Activated CD8-positive, alpha-beta T cell treated with anti-CD3 and anti-CD28 coated beads for 36 hours (primary cell): Measurements from ENCODE around the gene CORO2A. TPM values are rescaled to one million over a fixed set of nuclear protein-coding genes. Genes with fewer than 3 reads are reported as not detected.
"Not testable (repeated sequence)": the region's sequence is repeated elsewhere in the genome, so short reads cannot be mapped to it uniquely, and the experiment has no call there.

Experiments used
- ATAC-seq: fragments of 200-7000 bp; cut with Tn5 transposase; one replicate; pipeline ENCODE4 v1.10.0; 2021; ENCODE audit warnings: mild to moderate bottlenecking, moderate library complexity
- CTCF ChIA-PET: fragments of 350-600 bp; sonication (Branson Sonifier 250); formaldehyde crosslinking; loops from one replicate; lab custom pipeline; 2021; ENCODE audit warnings: antibody characterized with exemption; lab: Charles Lee
- POLR2A ChIA-PET: fragments of 350-600 bp; sonication (Branson Sonifier 250); formaldehyde crosslinking; loops from one replicate; lab custom pipeline; 2021; ENCODE audit warnings: antibody characterized with exemption; lab: Charles Lee
- DNase-seq: peaks from one replicate; pipeline ENCODE4 v3.0.0-alpha.2; 2020
- H3K27ac Mint-ChIP-seq: one replicate; pipeline ENCODE4 v1.8.0; 2021; ENCODE audit warnings: mild to moderate bottlenecking, mixed read lengths
- H3K27me3 Mint-ChIP-seq: one replicate; pipeline ENCODE4 v1.8.0; 2021; ENCODE audit warnings: mixed read lengths
- H3K36me3 Mint-ChIP-seq: one replicate; pipeline ENCODE4 v1.8.0; 2021; ENCODE audit warnings: low read depth, mixed read lengths
- H3K4me1 Mint-ChIP-seq: one replicate; pipeline ENCODE4 v1.8.0; 2021; ENCODE audit warnings: low read depth, mixed read lengths
- H3K4me3 Mint-ChIP-seq: one replicate; pipeline ENCODE4 v1.8.0; 2021; ENCODE audit warnings: mild to moderate bottlenecking, moderate library complexity, mixed read lengths
- H3K9me3 Mint-ChIP-seq: one replicate; pipeline ENCODE4 v1.8.0; 2021; ENCODE audit warnings: mixed read lengths
- intact Hi-C: fragments of 100-400 bp; cut with micrococcal nuclease; formaldehyde crosslinking; loops from one replicate; pipeline ENCODE4 v1.10.0; 2022
- total RNA-seq, 2 experiments: library from RNA; stranded (reverse); gene quantifications; one replicate each; pipeline ENCODE4 v1.2.3, GENCODE V29; 2021
- TF ChIP-seq, protein P1 (sequence below): fragments of 200-600 bp; IDR thresholded peaks from one replicate; pipeline ENCODE4 v1.8.0; 2022; ENCODE audit warnings: antibody characterized with exemption, mild to moderate bottlenecking

Gene CORO2A
- total RNA-seq, 2 experiments from 2014 or later: 12.2 to 13.4 TPM

DNA sequence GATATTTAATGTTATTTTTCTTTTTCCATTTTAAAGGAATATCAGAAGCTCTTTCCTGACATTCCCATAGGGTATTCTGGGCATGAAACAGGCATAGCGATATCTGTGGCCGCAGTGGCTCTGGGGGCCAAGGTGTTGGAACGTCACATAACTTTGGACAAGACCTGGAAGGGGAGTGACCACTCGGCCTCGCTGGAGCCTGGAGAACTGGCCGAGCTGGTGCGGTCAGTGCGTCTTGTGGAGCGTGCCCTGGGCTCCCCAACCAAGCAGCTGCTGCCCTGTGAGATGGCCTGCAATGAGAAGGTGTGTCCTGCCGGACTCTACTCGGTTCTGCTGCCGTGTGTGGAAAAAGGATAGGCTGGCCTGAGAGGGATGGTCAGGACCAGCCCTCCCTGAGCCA is 111.7 kb downstream of the CORO2A start:
- ChIA-PET CTCF (no interaction called here), POLR2A (interaction anchor here (0.8 to 1.5 kb wide), 3 partner anchors 17 to 27 kb away, joined by 3 to 6 read pairs (median 5); no protein-coding TSS in a partner anchor)
- H3K4me1 Mint-ChIP-seq: peaks cover 42% of the 10 kb centered on the region
- H3K27me3 Mint-ChIP-seq: no peaks in the 10 kb centered on the region
- peaks cover 56% of the 10 kb centered on the region for H3K36me3 Mint-ChIP-seq
- intact Hi-C loops: no loop called here
- TF ChIP-seq, protein P1, sequence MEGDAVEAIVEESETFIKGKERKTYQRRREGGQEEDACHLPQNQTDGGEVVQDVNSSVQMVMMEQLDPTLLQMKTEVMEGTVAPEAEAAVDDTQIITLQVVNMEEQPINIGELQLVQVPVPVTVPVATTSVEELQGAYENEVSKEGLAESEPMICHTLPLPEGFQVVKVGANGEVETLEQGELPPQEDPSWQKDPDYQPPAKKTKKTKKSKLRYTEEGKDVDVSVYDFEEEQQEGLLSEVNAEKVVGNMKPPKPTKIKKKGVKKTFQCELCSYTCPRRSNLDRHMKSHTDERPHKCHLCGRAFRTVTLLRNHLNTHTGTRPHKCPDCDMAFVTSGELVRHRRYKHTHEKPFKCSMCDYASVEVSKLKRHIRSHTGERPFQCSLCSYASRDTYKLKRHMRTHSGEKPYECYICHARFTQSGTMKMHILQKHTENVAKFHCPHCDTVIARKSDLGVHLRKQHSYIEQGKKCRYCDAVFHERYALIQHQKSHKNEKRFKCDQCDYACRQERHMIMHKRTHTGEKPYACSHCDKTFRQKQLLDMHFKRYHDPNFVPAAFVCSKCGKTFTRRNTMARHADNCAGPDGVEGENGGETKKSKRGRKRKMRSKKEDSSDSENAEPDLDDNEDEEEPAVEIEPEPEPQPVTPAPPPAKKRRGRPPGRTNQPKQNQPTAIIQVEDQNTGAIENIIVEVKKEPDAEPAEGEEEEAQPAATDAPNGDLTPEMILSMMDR: no peak
- no peak overlapping the region for H3K4me3 Mint-ChIP-seq
- no peak for DNase-seq
- ATAC-seq: no peak
- peak overlapping the region; percentile 80 for H3K27ac Mint-ChIP-seq
- H3K9me3 Mint-ChIP-seq: no peaks in the 10 kb centered on the region

DNA sequence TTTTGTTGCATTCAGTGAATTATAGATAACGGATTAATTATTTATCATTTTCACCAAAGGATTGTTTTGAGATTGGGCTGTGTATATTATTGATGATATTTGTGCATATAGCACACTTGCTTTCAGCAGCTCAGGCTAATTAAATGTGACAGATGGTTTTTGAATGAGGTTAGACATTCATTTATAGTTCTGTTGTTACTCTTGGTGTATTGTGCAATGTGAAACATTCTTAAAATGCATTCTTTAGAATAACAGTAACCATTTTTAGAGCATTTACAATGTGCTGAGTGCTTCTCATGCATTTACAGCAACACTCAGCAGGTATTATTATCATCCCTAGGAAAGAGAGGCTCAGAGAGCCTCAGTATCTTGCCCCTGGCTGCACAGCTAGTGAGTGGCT is 112.1 kb downstream of the CORO2A start:
- Mint-ChIP-seq H3K9me3 (no peaks in the 10 kb centered on the region), H3K36me3 (peaks cover 54% of the 10 kb centered on the region), H3K4me1 (peaks cover 42% of the 10 kb centered on the region), H3K4me3 (no peak overlapping the region), H3K27ac (peak overlapping the region; percentile 80), H3K27me3 (no peaks in the 10 kb centered on the region)
- TF ChIP-seq, protein P1: no peak
- no peak for ATAC-seq
- CTCF ChIA-PET: interaction anchor here (1.4 kb wide), 1 partner anchor 13 kb away, joined by 3 read pairs; no protein-coding TSS in a partner anchor
- DNase-seq: no peak
- POLR2A ChIA-PET: interaction anchor here (0.8 to 1.5 kb wide), 5 partner anchors 18 to 158 kb away, joined by 3 to 6 read pairs (median 3); no protein-coding TSS in a partner anchor
- intact Hi-C loops: no loop called here

DNA sequence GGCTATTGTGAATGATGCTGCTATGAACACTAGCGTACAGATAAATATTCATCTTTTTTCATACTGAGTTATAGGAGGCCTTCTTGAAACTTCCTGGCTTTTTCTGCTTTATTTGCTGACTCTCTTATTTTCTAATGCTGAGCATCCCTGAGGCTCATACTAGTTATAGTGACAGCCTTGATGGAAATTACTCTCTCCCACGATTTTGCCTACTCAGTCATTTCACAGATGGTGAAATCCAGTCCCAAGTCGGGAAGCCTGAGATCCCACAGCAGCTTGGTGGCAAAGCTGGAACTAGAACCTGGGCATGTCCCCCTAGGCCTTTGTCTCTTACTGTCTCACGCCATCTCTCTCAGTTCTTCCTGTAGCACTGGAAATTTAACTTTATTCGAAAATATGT is 113.5 kb downstream of the CORO2A start:
- peaks cover 51% of the 10 kb centered on the region for H3K4me1 Mint-ChIP-seq
- intact Hi-C loops: loop anchor here (10.0 kb wide), 1 partner anchor 116 kb away; the partner anchor contains the start of gene CORO2A
- DNase-seq (no peak), ATAC-seq (no peak)
- H3K9me3 Mint-ChIP-seq: no peaks in the 10 kb centered on the region
- POLR2A ChIA-PET: interaction anchor here (0.9 to 1.6 kb wide), 3 partner anchors 27 to 157 kb away, joined by 3 read pairs; partner anchors contain the start of gene TRIM14
- peak overlapping the region; percentile 76 for H3K27ac Mint-ChIP-seq
- H3K4me3 Mint-ChIP-seq: no peak overlapping the region
- peaks cover 49% of the 10 kb centered on the region for H3K36me3 Mint-ChIP-seq
- H3K27me3 Mint-ChIP-seq: no peaks in the 10 kb centered on the region
- CTCF ChIA-PET: interaction anchor here (0.6 to 1.4 kb wide), 3 partner anchors 14 to 188 kb away, joined by 3 read pairs; no protein-coding TSS in a partner anchor
- TF ChIP-seq, protein P1: no peak

GRCh38 chr9:98076514-98076890 is 115.9 kb downstream of the CORO2A start:
- Mint-ChIP-seq H3K27ac (peak overlapping the region; percentile 89), H3K36me3 (peaks cover 26% of the 10 kb centered on the region), H3K4me1 (peaks cover 38% of the 10 kb centered on the region)
- CTCF ChIA-PET: interaction anchor here (1.2 to 1.3 kb wide), 3 partner anchors 8 to 42 kb away, joined by 3 to 4 read pairs (median 3); no protein-coding TSS in a partner anchor
- POLR2A ChIA-PET: interaction anchor here (1.1 to 1.5 kb wide), 3 partner anchors 10 to 179 kb away, joined by 3 to 5 read pairs (median 3); partner anchors contain the start of gene TBC1D2
- H3K9me3 Mint-ChIP-seq, DNase-seq, H3K4me3 Mint-ChIP-seq, ATAC-seq, H3K27me3 Mint-ChIP-seq: not testable (repeated sequence)
- intact Hi-C loops: loop anchor here (10.0 kb wide), 1 partner anchor 118 kb away; the partner anchor contains the start of gene CORO2A

DNA sequence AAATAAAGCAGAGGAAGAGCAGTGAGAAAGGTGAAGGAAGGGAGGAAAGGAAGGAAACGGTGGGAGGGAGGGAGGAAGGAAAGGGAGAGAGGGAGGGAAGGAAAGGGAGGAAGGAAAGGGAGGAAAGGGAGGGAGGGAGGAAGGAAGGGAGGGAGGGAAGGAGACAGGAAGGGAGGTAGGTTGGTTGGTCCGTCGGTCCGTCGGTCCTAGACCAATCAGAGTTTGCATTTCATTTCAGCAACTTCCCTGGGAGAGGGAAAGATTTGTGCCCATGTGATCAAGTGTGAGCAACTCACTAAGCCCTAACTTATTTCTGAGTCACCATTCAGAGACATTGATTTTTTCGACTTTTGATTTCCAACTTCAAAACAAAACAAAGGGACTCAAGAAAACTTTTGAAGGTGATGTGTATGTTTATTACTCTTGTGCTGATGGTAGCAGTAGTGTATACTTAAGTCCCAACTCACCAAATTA is 117.1 kb downstream of the CORO2A start:
- POLR2A ChIA-PET: interaction anchor here (2.4 kb wide), 1 partner anchor 18 kb away, joined by 15 read pairs; the partner anchor contains the start of gene NANS

More for the DNA sequence above, 117.1 kb downstream of the CORO2A start:
- CTCF ChIA-PET: interaction anchor here (0.8 to 2.5 kb wide), 15 partner anchors 9 to 180 kb away, joined by 3 to 28 read pairs (median 7); partner anchors contain the start of genes CORO2A, NANS and TBC1D2
- no peaks in the 10 kb centered on the region for H3K9me3 Mint-ChIP-seq
- intact Hi-C loops: loop anchor here (2.0 to 10.0 kb wide), 2 partner anchors 119 to 187 kb away; partner anchors contain the start of gene CORO2A
- H3K4me3 Mint-ChIP-seq: peak overlapping the region; percentile 17
- peak overlapping the region; percentile 89 for H3K27ac Mint-ChIP-seq
- DNase-seq (peak; percentile 46), ATAC-seq (peak; percentile 82)
- H3K36me3 Mint-ChIP-seq: peaks cover 20% of the 10 kb centered on the region
- TF ChIP-seq, protein P1: no peak
- no peaks in the 10 kb centered on the region for H3K27me3 Mint-ChIP-seq
- peaks cover 30% of the 10 kb centered on the region for H3K4me1 Mint-ChIP-seq
